DND-41 (cell line): ENCODE data around the gene MTFR1L.

Experiments
- EZH2 ChIP-seq: IDR thresholded peaks from 3 replicates; pipeline ENCODE4 v1.6.1; 2012; ENCODE audit warnings: borderline replicate concordance, low read depth, mild to moderate bottlenecking, moderate library complexity, low read length, inconsistent platforms; ENCODE audit not compliant: severe bottlenecking
- TF ChIP-seq, protein P1 (sequence below): IDR thresholded peaks from 2 replicates; pipeline ENCODE4 v1.5.1; 2012; ENCODE audit warnings: borderline replicate concordance, low read length, moderate library complexity, mild to moderate bottlenecking; ENCODE audit not compliant: poor library complexity, severe bottlenecking; ENCODE audit errors: extremely low read depth

DNA sequence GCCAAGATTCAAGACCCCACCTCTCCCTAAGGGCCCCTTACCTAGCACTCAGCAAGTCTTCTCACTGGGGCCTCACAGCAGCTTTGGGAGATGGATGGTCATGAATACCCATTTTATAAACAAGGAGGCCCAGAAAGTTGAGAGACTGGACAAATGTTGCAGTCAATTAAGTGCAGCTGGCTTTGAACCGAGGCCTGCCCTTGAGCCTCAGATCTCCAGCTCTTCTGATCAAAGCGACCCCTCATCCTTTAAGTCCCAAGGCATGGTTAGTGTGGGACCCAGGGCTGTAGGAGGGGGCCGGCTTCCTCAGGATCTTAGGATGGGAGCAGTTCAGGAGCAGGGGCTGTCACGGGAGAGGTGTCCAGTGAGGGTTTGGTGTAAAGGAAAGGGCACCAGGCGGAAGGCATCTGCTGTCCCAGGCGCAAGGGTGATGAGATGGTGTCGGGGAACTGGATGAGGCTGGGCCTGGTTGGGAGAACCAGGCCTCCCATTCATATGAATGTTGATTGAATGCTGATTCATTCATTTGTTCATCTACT is 5.1 kb upstream of the MTFR1L start:
- TF ChIP-seq, protein P1, sequence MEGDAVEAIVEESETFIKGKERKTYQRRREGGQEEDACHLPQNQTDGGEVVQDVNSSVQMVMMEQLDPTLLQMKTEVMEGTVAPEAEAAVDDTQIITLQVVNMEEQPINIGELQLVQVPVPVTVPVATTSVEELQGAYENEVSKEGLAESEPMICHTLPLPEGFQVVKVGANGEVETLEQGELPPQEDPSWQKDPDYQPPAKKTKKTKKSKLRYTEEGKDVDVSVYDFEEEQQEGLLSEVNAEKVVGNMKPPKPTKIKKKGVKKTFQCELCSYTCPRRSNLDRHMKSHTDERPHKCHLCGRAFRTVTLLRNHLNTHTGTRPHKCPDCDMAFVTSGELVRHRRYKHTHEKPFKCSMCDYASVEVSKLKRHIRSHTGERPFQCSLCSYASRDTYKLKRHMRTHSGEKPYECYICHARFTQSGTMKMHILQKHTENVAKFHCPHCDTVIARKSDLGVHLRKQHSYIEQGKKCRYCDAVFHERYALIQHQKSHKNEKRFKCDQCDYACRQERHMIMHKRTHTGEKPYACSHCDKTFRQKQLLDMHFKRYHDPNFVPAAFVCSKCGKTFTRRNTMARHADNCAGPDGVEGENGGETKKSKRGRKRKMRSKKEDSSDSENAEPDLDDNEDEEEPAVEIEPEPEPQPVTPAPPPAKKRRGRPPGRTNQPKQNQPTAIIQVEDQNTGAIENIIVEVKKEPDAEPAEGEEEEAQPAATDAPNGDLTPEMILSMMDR, result no peak
- no peak for TF ChIP-seq EZH2
